ENCODE data around the gene INSYN1.
"Not testable (repeated sequence)": the region's sequence is repeated elsewhere in the genome, so short reads cannot be mapped to it uniquely, and the experiment has no call there.

INSYN1 gene

DNA sequence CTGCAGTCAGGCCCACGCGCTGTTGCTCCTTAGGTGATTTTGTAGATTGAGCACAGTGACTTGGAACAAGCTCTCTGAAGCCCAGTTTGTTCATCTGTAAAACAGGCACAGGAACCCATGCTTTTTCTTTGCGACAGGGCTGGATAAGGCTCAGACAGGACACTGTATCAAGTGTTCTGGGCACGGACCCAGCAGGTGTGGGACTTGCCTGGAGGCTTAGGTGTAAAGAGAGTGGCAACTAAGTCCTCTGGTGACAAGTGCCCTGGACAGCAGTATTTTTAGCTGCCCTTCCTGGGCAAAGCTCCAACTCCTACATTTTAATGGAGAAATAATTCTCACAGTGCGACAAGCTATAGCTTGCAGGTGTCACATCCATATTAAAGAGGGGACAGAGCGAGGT lies 36.7 kb downstream of the INSYN1 start:
- no peak for DNase-seq (ENCODE audit: low read depth in 2 of 2, low spot score in 1 of 2)

DNA sequence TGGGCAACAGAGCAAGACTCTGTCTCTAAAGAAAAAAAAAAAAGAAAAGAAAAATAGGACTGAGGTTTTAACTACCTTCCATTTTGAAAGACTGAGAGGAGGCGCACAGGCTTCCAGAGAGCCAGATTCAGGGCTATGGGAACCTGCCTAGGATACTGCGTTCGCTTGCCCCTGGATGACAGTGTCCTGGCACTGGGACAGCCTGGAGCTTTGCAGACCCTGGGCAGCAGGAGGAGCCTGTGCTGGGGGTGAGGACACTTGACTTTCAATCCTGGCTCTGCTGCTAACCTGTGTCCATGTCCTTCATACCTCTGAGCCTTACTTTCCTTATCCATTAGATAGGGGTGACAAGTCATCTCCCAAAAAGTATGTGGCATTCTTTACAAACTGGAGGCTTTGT lies 37.7 kb downstream of the INSYN1 start:
- no peak for DNase-seq (ENCODE audit: low read depth in 2 of 2, low spot score in 1 of 2)

DNA sequence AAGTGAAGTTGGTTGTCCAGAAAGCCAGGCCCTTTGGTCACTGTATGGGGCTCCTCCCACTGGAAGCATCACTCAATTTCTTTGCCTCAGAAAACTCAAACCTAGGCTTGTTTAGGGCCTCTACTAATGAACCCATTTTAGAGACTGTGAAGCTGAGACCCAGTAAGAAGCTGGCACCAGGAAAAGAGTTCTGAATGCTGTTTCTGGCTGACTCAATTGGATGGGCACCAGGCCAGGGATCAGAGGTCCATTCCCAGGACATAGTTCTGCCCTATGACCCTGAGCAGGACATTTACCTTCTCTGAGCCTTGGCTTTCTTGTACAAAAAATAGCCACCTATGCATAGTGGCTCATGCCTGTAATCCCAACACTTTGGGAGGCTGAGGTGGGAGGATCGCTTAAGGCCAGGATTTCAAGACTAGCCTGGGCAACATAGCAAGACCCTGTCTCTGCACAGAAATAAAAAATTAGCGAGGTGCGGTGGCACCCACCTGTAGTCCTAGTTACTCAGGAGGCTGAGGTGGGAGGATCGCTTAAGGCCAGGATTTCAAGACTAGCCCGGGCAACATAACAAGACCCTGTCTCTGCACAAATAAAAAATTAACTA lies 38.4 kb downstream of the INSYN1 start:
- DNase-seq (ENCODE audit: low read depth in 2 of 2, low spot score in 1 of 2), result no peak

DNA sequence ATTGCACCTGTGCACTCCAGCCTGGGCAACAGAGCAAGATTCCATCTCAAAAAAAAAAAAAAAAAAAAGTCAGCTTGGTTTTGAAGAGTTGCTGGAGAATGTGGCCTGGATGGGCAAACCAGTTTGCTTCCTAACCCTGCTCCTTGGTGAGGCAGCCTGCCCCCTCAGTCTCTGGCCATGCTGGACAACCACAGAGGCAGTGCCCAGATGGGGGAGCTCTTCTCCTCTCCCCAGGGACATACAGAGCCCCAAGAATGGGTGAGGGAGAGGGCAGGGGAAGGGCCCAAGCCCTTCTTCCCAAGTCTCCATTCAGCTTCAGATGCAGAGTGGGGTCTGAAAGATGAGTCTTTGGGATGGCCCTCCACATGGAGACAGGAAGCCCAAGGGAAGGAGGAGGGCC lies 41.0 kb downstream of the INSYN1 start:
- no peak for DNase-seq (ENCODE audit: low read depth in 2 of 2, low spot score in 1 of 2)

DNA sequence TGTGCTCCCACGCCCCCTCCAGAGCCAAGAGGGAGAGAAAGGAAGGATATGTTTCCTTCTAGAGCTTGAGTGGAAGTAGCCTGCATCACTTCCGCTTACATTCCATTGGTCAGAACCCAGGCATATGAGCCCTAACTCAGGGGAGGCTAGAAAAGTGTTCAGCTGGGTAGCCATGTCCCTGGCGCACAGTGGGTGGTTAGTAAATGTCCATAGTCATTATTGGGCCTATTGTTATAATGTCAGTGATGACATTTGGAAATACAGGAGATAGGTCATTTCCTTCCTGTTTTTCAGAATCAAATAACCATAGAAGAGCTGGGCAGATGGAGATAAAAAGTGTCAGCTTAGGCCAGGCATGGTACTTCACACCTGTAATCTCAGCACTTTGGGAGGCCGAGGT lies 41.6 kb downstream of the INSYN1 start:
- DNase-seq (ENCODE audit: low read depth in 2 of 2, low spot score in 1 of 2), result no peak

DNA sequence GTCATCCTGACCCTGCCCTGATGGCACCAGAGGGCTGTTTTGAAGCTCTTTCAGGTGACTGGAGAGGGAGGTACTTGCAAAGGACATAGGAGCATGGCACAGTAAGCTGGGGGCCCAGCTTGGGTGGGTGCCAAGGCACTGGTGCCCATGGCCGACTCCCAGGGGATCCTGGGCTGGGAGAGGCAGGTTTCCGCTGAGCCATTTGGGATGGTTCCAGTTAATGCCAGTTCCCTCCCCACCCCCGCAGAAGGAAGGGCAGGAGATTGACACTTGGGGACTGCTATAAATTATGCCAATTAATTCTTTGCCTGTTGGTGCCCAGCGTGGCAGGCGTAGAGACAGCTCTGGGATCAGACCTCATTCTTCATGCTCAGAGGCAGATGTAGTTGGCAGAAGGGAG lies 42.8 kb downstream of the INSYN1 start:
- DNase-seq (ENCODE audit: low read depth in 2 of 2, low spot score in 1 of 2), result no peak

DNA sequence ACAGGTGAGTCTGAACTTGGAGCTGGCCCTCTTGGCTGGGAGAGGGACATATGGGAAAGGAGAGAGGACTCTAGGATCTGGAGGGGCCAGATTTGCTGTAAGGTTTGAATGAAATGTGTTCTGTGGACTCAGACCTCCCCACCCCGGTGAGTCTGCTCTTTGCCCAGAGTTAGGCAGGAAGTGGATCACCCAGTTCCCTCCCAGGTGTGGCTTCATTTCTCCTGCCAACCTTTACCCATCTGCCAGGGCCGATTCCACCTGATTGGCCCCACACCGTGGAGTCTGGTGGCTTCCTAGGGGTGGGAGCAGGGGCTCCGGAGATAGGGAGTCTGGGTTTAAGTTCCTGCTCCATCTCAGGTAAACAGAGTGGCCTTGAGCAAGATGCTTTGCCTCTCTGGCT lies 43.5 kb downstream of the INSYN1 start:
- DNase-seq (ENCODE audit: low read depth in 2 of 2, low spot score in 1 of 2), result no peak

DNA sequence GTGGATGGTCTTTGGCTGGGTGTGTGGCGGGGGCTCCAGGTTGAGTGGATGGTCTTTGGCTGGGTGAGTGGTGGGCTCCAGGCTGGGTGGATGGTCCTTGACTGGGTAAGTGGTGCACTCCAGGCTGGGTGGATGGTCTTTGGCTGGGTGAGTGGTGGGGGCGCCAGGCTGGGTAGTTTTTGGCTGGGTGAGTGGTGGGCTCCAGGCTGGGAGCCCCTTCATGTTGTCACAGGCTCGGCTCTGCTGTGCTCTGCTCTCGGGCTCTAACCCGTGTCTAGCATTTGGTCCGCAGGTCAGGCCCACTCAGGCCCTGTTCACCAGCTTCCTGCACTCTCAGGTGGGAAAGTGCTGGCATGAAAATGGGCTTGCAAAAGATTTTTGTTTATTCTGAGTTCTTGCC lies 43.9 kb downstream of the INSYN1 start:
- no peak for DNase-seq (ENCODE audit: low read depth in 2 of 2, low spot score in 1 of 2)

DNA sequence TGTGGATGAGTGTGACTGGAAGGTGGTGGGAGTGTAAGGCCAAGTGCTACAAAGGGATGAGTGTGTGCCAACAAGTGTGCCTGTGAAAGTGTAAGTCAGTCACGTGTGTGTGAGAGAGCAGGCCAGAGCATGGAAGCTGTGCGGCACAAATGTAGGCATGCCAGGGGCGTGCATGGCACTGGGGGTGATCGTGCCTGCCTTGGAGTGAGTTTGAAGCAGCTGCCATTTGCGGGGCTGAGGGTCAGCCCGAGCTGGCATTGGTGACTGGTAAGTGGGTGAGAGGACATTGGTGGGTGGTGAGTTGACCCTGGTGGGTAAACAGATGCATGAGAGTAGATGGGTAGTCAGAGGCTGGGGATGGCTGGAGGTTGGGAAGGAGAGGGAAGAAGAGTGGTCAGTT lies 44.5 kb downstream of the INSYN1 start:
- no peak for DNase-seq (ENCODE audit: low read depth in 2 of 2, low spot score in 1 of 2)

DNA sequence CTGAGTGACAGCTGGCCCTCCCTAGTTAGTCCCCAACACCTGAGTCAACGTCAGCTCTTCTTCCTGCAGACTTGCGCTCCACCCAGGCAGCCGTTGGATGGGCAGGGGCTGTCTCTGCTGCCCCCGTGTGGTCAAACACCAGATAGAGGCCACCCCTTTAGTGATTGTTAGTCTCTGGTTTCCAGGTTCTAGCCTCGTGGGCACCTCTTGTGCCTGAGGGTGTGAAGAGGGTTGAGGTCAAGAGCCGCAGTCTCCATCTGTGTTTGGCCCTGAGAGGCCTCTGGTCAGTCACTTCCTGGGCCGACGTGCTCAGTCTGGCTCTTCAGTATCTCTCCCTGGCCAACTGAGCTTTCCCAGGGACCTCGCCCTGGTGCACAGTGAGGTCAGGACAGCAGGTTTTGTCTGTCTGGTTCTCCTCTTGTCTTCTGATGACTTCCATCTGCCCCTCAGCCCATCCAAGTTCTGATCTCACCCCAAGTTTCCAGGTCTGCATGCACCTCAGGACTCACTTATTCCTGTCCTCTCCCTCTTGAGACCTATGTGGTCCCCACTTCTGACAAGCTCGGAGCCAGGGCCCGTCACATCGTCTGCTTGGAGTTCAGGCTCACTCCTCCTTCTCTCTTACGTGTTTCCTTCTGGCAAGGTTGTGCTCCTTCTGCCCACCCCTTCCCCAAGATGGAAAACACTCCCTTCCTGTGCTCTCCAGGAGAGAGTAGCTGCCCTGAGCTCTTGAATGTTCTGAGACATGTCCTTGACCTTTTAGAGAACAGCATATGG lies 48.1 kb downstream of the INSYN1 start:
- peak; percentile 17 to 41 for DNase-seq (ENCODE audit: low read depth in 2 of 2, low spot score in 1 of 2)

DNA sequence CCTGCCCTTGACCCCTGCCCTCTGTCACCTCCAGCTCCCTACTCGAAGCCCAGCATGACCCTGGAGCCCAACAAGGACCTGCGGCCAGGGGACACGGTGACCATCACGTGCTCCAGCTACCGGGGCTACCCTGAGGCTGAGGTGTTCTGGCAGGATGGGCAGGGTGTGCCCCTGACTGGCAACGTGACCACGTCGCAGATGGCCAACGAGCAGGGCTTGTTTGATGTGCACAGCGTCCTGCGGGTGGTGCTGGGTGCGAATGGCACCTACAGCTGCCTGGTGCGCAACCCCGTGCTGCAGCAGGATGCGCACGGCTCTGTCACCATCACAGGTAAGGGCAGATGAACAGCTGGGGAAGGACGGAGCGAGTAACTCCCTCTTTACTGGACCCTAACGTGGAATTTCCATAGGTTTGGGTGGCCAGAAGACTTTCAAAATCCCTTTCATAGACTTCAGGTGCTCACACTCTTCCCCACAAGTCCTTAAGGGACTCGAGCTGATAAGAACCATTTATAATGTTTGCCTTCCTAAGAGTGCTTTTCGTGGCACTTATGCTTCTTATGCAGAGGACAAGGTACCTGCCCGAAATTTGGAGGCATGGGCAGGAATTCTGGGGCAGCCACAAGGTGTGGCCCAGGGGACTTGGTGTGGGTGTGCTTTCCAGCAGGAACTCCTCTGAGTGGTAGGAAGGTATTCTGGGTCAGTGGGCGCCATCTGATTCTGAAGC lies 48.8 kb downstream of the INSYN1 start:
- DNase-seq (ENCODE audit: low read depth in 2 of 2, low spot score in 1 of 2), result not testable (repeated sequence)

DNA sequence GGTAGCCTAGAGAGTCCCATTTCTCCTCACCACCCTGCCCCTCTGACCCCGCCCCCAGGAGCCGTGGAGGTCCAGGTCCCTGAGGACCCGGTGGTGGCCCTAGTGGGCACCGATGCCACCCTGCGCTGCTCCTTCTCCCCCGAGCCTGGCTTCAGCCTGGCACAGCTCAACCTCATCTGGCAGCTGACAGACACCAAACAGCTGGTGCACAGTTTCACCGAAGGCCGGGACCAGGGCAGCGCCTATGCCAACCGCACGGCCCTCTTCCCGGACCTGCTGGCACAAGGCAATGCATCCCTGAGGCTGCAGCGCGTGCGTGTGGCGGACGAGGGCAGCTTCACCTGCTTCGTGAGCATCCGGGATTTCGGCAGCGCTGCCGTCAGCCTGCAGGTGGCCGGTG lies 49.5 kb downstream of the INSYN1 start:
- DNase-seq (ENCODE audit: low read depth in 2 of 2, low spot score in 1 of 2), result not testable (repeated sequence)

DNA sequence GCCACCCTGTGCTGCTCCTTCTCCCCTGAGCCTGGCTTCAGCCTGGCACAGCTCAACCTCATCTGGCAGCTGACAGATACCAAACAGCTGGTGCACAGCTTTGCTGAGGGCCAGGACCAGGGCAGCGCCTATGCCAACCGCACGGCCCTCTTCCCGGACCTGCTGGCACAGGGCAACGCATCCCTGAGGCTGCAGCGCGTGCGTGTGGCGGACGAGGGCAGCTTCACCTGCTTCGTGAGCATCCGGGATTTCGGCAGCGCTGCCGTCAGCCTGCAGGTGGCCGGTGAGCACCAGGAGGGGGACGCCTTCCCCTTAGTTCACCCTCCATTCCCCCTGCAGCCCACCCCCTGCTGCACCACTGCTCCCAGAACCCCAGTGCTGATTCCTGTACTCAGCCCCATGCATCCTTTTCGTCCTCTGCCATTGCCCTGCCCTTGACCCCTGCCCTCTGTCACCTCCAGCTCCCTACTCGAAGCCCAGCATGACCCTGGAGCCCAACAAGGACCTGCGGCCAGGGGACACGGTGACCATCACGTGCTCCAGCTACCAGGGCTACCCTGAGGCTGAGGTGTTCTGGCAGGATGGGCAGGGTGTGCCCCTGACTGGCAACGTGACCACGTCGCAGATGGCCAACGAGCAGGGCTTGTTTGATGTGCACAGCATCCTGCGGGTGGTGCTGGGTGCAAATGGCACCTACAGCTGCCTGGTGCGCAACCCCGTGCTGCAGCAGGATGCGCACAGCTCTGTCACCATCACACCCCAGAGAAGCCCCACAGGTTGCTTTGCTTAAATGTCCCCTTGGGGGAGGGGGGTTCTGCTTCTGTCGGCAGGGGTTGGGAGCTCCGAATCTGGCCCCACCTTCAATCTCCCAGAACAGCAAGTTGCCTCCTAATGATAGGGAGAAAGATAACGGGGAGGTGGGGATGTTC lies 50.6 kb downstream of the INSYN1 start:
- not testable (repeated sequence) for DNase-seq (ENCODE audit: low read depth in 2 of 2, low spot score in 1 of 2)

DNA sequence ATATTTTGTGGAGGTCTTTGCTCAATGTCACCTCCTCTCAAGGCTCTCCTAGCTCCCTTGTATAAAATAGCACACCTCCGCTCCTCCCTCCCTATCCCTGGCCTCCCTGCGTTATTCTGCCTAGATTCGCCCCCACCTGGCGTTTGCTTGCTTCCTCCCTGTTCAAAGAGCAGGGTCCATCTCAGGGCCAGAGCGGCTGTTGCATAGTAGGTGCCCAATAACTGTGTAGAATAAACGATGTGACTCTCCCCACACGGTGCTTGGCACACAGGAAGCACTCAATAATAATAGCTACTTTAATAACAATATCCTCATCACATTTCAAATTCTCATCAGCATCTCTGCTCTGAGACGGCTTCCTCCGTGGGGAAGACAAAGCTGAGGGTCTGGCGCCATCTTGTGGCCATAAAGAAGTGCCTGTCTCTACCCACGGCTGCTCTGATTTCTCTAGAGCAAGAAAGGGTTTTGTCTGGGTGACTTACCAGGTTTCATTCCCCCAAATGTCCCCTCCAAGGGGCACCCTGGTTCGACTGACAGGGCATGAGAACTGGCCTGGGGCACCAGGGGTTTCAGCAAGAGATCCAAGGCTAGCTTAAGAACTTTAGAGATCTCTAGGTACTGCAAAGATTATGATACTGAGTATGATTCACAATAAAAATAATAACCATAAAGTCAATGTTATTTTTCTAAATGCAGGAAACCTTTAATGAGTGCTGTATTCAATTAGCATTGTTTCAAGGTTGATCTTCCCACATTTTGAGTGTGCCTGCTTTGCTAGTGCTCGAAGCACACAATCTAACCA lies 52.9 kb downstream of the INSYN1 start:
- peak; percentile 47 to 61 for DNase-seq (ENCODE audit: low read depth in 2 of 2, low spot score in 1 of 2)

DNA sequence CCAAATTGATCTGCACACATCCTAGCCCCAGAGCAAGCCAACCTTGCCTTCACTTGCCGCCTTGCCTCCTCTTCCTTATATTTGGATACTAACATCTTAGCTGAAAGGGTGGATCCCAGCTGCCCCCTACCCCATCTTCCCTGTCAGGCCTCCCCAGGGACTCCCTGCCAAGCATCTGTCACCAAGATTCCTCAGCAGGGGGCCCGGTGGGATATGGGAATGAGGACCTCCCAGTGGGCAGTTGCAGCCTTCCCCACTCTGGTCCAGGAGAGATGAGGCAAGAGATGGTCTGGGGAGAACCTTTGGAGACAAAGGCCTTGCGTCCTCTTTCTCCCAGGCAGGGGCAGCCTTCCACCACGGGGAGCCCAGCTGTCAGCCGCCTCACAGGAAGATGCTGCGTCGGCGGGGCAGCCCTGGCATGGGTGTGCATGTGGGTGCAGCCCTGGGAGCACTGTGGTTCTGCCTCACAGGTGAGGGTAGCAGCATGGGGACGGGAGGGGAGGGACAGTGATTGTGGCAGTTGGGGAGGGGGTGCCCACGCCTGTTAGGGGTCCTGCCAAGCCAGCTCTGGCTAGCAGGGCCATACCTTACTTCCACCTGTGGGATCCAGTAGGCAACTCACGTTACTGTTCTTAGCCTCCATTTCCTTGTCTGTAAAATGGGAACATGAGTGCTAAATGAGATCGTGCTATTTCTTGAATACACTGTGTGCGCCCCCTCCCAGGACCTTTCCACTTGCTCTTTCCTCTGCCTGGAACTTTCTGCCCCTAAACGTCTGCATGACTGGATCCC lies 53.7 kb downstream of the INSYN1 start:
- no peak for DNase-seq (ENCODE audit: low read depth in 2 of 2, low spot score in 1 of 2)

DNA sequence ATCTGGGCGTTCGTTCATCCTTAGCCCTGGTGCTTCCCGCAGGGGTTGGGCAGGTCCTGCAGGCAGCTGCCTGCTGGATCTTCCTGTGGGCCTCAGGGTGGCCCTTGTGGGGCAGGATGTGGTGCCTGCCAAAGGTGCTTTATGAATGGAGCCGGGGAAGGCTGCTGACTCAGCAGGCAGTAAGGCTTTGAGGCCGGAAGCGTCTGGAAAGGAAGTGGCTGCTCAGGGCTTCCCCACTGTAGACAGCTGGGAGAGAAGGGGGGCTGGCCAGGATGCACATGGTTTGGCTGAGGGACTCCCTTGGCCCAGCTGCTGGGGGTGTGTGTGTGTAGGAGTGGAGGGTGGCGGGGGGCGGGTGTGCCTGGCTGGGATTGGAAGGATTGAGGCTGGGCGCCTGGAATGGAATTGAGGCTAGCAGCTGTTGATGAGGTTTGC lies 56.1 kb downstream of the INSYN1 start:
- peak; percentile 28 to 49 for DNase-seq (ENCODE audit: low read depth in 2 of 2, low spot score in 1 of 2)

DNA sequence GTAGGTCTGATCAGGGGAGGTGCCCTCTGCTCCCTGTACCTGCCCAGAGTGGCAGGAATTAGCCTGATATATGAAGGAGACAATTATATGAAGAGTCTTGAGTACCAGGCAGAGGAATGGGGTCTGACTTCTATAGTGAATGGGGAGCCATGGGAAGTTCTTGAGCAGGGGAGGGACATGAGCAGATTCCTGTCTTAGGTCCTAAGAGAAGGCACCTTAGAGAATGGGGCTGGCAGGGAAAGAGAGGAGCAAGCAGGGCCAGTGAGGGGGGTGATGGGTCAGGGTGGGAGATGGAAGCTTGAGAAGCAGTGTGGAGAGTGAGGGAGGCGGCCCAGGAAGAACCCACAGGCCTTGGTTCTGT lies 56.5 kb downstream of the INSYN1 start:
- DNase-seq (ENCODE audit: low read depth in 2 of 2, low spot score in 1 of 2), result no peak

DNA sequence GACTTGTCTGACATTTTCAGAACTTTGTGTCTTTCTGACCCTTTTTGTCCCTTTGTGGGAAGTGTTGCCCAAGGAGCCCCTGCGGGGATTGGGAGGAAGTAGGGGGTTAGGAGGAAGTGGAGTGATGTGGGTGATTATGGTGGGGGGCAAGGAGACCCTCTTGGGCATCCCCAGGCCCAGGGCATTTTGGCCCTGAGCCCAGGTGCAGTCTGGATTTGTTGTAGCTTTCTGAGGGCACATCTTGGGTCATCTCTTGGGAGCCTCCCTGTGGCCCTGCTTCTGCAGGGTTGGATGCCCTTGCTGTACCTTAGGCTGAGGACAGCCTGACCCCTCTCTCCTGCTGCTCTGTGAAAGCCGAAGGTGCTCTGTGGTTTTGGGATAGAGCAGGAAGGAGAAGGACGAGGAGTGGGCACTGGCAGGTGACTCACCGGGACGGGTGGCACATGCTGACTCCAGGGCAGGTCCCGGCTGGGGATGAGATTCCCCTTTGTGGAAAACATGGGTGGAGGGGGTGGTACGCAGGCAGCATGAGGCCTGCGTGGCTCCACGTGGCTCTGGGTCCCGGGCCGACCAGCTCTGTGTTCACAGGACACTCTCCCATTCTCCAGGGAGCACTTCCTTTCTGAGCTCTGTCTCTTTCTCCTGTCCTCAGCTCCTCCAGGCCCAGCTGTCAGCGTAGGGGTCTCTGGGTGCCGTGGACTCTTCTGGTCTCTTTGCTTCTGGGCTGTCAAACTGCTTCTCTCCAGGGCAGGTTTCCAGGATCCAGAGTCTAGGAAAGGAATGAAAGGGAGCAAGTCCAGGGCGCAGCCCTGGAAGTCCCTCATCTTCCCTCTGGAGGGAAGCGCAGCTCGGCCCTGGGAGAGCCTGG lies 57.1 kb downstream of the INSYN1 start:
- DNase-seq (ENCODE audit: low read depth in 2 of 2, low spot score in 1 of 2), result no peak

DNA sequence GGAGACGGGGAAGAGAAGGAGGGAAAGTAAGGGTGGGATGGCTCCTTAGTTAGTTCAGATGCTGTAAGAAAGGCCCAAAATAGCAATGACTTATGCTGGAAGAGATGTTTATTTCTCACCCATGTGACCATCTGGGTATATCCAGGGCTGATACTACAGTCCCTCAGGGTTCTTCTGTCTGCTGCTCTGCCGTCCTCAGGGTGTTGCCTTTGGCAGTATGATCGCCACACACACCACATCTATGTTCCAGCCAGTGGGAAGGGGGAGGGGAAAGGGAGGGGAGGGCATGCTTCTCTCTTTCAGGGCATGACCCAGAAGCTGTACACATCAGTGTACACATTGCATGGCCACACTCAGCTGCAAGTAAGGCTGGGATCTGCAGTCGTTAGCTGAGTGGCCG lies 58.7 kb downstream of the INSYN1 start:
- DNase-seq (ENCODE audit: low read depth in 2 of 2, low spot score in 1 of 2), result no peak

All from stimulated activated CD8-positive, alpha-beta memory T cell treated with anti-CD3 and anti-CD28 coated beads, Interleukin-4, amount 100 ng/mL, for 4 hours (primary cell).